OCI-LY7 (cell line): ENCODE measurements around the gene TBC1D1. TPM values are rescaled to one million over a fixed set of nuclear protein-coding genes. Genes with fewer than 3 reads are reported as not detected.

Experiments
- BruUV-seq: library from RNA; stranded (reverse); fragments of 400-500 nt; replicated peaks from 2 replicates; lab custom pipeline; 2021; lab: Mats Ljungman, UMichigan
- CTCF ChIA-PET: fragments of 300-600 bp; sonication (Branson Sonifier 250); formaldehyde crosslinking; loops from one replicate; lab custom pipeline; 2022; ENCODE audit warnings: antibody characterized with exemption; ENCODE audit not compliant: unreplicated experiment; lab: Charles Lee
- POLR2A ChIA-PET: fragments of 300-600 bp; sonication (Branson Sonifier 250); formaldehyde crosslinking; loops from one replicate; lab custom pipeline; 2022; ENCODE audit warnings: antibody characterized with exemption; lab: Charles Lee
- DNase-seq: peaks from one replicate; pipeline ENCODE4 v3.0.0-alpha.2; 2015; ENCODE audit warnings: low spot score
- H2AFZ ChIP-seq: fragments of 200-600 bp; sonication (generic), shearing (Covaris generic); 2 replicates; pipeline ENCODE4 v1.6.1; 2014; ENCODE audit warnings: mild to moderate bottlenecking, antibody characterized with exemption, low read length, moderate library complexity
- H3K27ac ChIP-seq: fragments of 200-600 bp; sonication (generic); 2 replicates; pipeline ENCODE4 v1.5.1; 2014; ENCODE audit warnings: mixed run types, low read depth, mild to moderate bottlenecking, moderate library complexity, low read length, inconsistent platforms; ENCODE audit not compliant: poor library complexity, severe bottlenecking
- H3K36me3 ChIP-seq: fragments of 200-600 bp; sonication (generic); 2 replicates; pipeline ENCODE4 v1.6.1; 2014; ENCODE audit warnings: mild to moderate bottlenecking, antibody characterized with exemption, low read length, moderate library complexity, mixed read lengths; ENCODE audit not compliant: insufficient read depth
- H3K4me1 ChIP-seq: fragments of 200-600 bp; sonication (generic); 2 replicates; pipeline ENCODE4 v1.5.1; 2014; ENCODE audit warnings: mild to moderate bottlenecking, low read length; ENCODE audit not compliant: insufficient read depth, poor library complexity, severe bottlenecking
- H3K4me2 ChIP-seq: fragments of 200-600 bp; sonication (generic); 2 replicates; pipeline ENCODE4 v1.6.1; 2014; ENCODE audit warnings: mild to moderate bottlenecking, low read length
- H3K4me3 ChIP-seq: fragments of 200-600 bp; sonication (generic); 2 replicates; pipeline ENCODE4 v1.5.1; 2014; ENCODE audit warnings: mild to moderate bottlenecking, low read depth, low read length; ENCODE audit not compliant: poor library complexity, severe bottlenecking
- H3K79me2 ChIP-seq: fragments of 200-600 bp; sonication (generic); 2 replicates; pipeline ENCODE4 v1.6.1; 2016; ENCODE audit warnings: low read depth, mild to moderate bottlenecking, low read length, moderate library complexity, mixed read lengths; ENCODE audit not compliant: insufficient read depth
- H3K9me2 ChIP-seq: fragments of 200-600 bp; sonication (generic); 2 replicates; pipeline ENCODE4 v1.6.1; 2016; ENCODE audit warnings: mild to moderate bottlenecking, low read length, mixed read lengths; ENCODE audit not compliant: insufficient read depth
- H3K9me3 ChIP-seq: fragments of 200-600 bp; sonication (generic); 2 replicates; pipeline ENCODE4 v1.6.1; 2014; ENCODE audit warnings: mild to moderate bottlenecking, mixed run types, low read length, mixed read lengths
- H4K20me1 ChIP-seq: fragments of 200-600 bp; sonication (generic); 2 replicates; pipeline ENCODE4 v1.6.1; 2014; ENCODE audit warnings: mild to moderate bottlenecking, antibody characterized with exemption, low read length, moderate library complexity, mixed read lengths; ENCODE audit not compliant: insufficient read depth
- EZH2phosphoT487 ChIP-seq: fragments of 200-600 bp; sonication (generic); IDR thresholded peaks from 2 replicates; pipeline ENCODE4 v1.6.1; 2018; ENCODE audit warnings: low read depth, borderline replicate concordance, mild to moderate bottlenecking, mixed run types, antibody characterized with exemption, low read length, moderate library complexity, mixed read lengths
- intact Hi-C: fragments of 100-400 bp; cut with micrococcal nuclease; formaldehyde crosslinking; loops from one replicate; pipeline ENCODE4 v1.10.0; 2022; ENCODE audit not compliant: unreplicated experiment
- total RNA-seq, 2 experiments: library from RNA; depleted of rRNA in 1 of 2; stranded (reverse); fragments of >200 nt in 1 of 2; shearing (Covaris generic) in 1 of 2; gene quantifications; 2 replicates each; pipeline ENCODE4 v1.2.3, GENCODE V29; 2014 to 2022
- TF ChIP-seq, protein P1 (sequence below): fragments of 200-600 bp; sonication (generic); conservative IDR thresholded peaks from 2 replicates; pipeline ENCODE4 v1.5.1; 2014; ENCODE audit warnings: mild to moderate bottlenecking, antibody characterized with exemption, low read length, moderate library complexity, mixed read lengths

Gene TBC1D1
- total RNA-seq, 2 experiments from 2014 or later: 539 to 545 TPM

DNA sequence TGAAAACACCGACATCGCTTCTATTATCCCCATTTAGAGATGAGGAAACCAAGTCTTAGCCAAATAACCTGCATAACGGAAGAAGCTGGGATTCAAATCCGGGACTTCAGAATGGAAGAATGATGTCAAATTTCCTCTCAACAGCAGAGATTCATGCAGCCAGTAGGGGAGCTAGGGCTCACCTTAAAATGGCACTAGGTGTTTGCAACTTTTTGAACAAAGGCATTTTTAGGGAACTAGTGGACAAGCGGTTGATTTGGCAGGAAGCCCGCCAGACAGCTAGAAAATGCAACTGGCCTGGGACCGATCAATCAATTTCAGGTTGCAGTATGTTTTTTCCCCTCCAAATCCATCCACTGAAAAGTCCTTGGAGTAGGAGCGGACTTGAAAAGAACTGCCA lies 293.5 kb downstream of the TBC1D1 start:
- Histone ChIP-seq H4K20me1 (no peaks in the 10 kb centered on the region), H3K79me2 (no peaks in the 10 kb centered on the region), H3K9me3 (no peaks in the 10 kb centered on the region), H3K36me3 (no peaks in the 10 kb centered on the region), H3K4me3 (no peak overlapping the region), H3K4me1 (no peaks in the 10 kb centered on the region), H3K27ac (no peak overlapping the region), H3K4me2 (no peak overlapping the region), H3K9me2 (no peaks in the 10 kb centered on the region), H2AFZ (no peak overlapping the region)
- no TSS peak for BruUV-seq
- no peak for DNase-seq
- ChIA-PET CTCF (no interaction called here), POLR2A (no interaction called here)
- intact Hi-C loops: no loop called here
- TF ChIP-seq, protein P1, sequence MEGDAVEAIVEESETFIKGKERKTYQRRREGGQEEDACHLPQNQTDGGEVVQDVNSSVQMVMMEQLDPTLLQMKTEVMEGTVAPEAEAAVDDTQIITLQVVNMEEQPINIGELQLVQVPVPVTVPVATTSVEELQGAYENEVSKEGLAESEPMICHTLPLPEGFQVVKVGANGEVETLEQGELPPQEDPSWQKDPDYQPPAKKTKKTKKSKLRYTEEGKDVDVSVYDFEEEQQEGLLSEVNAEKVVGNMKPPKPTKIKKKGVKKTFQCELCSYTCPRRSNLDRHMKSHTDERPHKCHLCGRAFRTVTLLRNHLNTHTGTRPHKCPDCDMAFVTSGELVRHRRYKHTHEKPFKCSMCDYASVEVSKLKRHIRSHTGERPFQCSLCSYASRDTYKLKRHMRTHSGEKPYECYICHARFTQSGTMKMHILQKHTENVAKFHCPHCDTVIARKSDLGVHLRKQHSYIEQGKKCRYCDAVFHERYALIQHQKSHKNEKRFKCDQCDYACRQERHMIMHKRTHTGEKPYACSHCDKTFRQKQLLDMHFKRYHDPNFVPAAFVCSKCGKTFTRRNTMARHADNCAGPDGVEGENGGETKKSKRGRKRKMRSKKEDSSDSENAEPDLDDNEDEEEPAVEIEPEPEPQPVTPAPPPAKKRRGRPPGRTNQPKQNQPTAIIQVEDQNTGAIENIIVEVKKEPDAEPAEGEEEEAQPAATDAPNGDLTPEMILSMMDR: no peak
- no peak for TF ChIP-seq EZH2phosphoT487

DNA sequence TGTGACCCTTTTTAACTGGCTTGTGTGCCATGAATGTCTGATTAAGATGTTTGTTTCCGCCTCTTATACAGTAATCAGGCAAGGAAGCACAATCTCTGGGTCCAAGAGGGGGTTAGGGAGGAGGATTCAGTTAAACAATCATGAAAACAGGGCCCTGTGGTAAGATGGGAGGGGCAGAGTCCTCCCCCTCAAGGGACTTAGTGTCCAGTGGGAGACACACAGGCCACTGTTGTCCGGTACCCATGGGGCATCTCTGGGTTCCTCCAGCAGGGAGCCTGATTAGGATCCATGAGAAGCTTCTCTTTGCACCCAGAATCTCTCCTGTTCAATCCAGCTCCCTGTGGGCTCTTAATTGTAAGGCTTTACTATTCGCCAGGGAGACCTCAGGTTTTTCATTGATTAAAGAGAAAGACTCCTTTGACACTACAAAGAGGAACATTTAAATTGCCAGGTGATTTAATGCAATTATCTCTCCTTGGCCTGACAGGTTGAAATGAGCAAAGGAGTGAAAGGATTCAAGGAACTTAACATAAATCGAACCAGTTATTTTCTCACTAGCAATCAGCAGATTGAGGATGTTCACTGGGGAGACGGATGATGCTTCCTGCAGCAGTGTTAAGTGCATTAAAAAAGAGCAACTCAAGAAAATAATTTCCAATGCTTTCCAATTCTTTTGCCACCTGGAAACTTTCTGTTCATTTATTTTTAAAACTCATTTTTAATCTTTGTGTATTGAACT lies 294.7 kb downstream of the TBC1D1 start:
- CTCF ChIA-PET: no interaction called here
- H3K79me2 ChIP-seq: no peaks in the 10 kb centered on the region
- TF ChIP-seq, protein P1: no peak
- TF ChIP-seq EZH2phosphoT487: no peak
- H3K4me1 ChIP-seq: no peaks in the 10 kb centered on the region
- POLR2A ChIA-PET: no interaction called here
- no peaks in the 10 kb centered on the region for H3K9me3 ChIP-seq
- H4K20me1 ChIP-seq: no peaks in the 10 kb centered on the region
- no peaks in the 10 kb centered on the region for H3K9me2 ChIP-seq
- intact Hi-C loops: no loop called here
- no TSS peak for BruUV-seq
- no peak overlapping the region for H3K4me3 ChIP-seq
- no peak overlapping the region for H3K27ac ChIP-seq
- no peaks in the 10 kb centered on the region for H3K36me3 ChIP-seq
- no peak overlapping the region for H3K4me2 ChIP-seq
- DNase-seq: no peak
- no peak overlapping the region for H2AFZ ChIP-seq

DNA sequence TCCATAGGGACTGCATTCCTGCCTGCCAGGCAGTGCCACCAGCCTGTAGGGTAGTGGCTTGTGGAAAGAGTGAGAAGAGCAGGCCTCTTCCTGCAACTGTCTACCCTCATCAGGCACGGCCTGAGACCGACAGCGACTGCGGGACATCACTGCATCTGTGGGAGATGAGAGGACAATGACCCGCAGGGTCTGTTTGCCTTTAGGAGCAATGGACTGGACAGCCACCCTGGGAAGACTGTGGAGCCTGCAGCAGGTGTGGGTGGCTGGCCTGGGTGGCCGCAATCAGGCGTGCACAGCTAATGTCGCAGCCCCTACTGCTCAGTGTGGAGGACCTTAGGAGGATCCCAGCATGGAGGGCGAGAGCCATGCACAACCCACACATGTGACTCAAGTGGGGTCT lies 297.3 kb downstream of the TBC1D1 start:
- no peak overlapping the region for H2AFZ ChIP-seq
- ChIA-PET POLR2A (no interaction called here), CTCF (no interaction called here)
- no peak overlapping the region for H3K4me2 ChIP-seq
- no peaks in the 10 kb centered on the region for H3K4me1 ChIP-seq
- no peaks in the 10 kb centered on the region for H3K36me3 ChIP-seq
- H3K79me2 ChIP-seq: no peaks in the 10 kb centered on the region
- no peak overlapping the region for H3K27ac ChIP-seq
- TF ChIP-seq EZH2phosphoT487: no peak
- TF ChIP-seq, protein P1: no peak
- no peaks in the 10 kb centered on the region for H3K9me3 ChIP-seq
- no peak for DNase-seq
- no TSS peak for BruUV-seq
- no peaks in the 10 kb centered on the region for H3K9me2 ChIP-seq
- H3K4me3 ChIP-seq: no peak overlapping the region
- no peaks in the 10 kb centered on the region for H4K20me1 ChIP-seq
- intact Hi-C loops: no loop called here
